Upper lobe of right lung (tissue), 1 donor: ENCODE measurements around the gene NCOR2. TPM values are rescaled to one million over a fixed set of nuclear protein-coding genes. Genes with fewer than 3 reads are reported as not detected.
"Not testable (repeated sequence)": the region's sequence is repeated elsewhere in the genome, so short reads cannot be mapped to it uniquely, and the experiment has no call there.

Experiments used
- ATAC-seq: fragments of 200-7000 bp; cut with Tn5 transposase; one replicate; pipeline ENCODE4 v1.9.1; 2020; ENCODE audit warnings: mild to moderate bottlenecking, moderate library complexity
- DNase-seq: peaks from one replicate; pipeline ENCODE4 v3.0.0-alpha.2; 2020
- H3K27ac ChIP-seq: fragments of 200-600 bp; one replicate; pipeline ENCODE4 v1.8.0; 2022
- H3K27me3 ChIP-seq: fragments of 200-600 bp; one replicate; pipeline ENCODE4 v1.8.0; 2022; ENCODE audit warnings: mild to moderate bottlenecking
- H3K36me3 ChIP-seq: fragments of 200-600 bp; one replicate; pipeline ENCODE4 v1.8.0; 2022
- H3K4me1 ChIP-seq: fragments of 200-600 bp; one replicate; pipeline ENCODE4 v1.8.0; 2022
- H3K4me3 ChIP-seq: fragments of 200-600 bp; one replicate; pipeline ENCODE4 v1.8.0; 2022; ENCODE audit warnings: mild to moderate bottlenecking
- H3K9me3 ChIP-seq: fragments of 200-600 bp; one replicate; pipeline ENCODE4 v1.8.0; 2022
- intact Hi-C: fragments of 100-400 bp; cut with DNase I; formaldehyde crosslinking; loops from one replicate; pipeline ENCODE4 v1.11.0; 2022
- total RNA-seq: library from RNA; stranded (reverse); fragmentation: NEBNext Ultra II Directional; extraction: Animal tissue kit (Norgen Biotek cat#: 25700); gene quantifications from one replicate; pipeline ENCODE4 v1.2.1, GENCODE V29; 2021
- TF ChIP-seq, protein P1 (sequence below): fragments of 200-600 bp; IDR thresholded peaks from one replicate; pipeline ENCODE4 v1.8.0; 2022; ENCODE audit warnings: antibody characterized with exemption
- donor health status: DM: no; HTN: yes; CAD: no; lungs with severe emphysema.

Gene NCOR2
- total RNA-seq, 1 donor from 2014 or later: 336 TPM

DNA sequence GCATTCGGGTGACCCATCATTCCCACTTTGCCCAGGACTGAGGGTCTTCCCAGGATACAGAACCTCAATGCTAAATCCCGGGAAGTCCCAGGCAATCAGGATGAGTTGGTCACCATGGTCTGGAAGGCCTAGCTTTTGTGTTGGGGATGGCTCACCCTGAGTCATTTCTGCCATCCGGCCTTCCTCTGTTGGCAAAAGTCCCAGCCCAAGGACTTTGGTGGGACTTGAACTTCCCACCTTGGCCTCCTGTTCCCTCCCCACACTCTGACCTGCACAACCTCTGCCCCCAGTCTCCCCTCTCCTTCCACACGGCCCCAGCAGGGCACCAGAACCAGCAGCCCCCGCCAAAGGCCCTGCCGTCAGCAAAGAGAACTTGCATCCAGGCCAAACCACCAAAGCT, 24.6 kb upstream of the NCOR2 start:
- TF ChIP-seq, protein P1, sequence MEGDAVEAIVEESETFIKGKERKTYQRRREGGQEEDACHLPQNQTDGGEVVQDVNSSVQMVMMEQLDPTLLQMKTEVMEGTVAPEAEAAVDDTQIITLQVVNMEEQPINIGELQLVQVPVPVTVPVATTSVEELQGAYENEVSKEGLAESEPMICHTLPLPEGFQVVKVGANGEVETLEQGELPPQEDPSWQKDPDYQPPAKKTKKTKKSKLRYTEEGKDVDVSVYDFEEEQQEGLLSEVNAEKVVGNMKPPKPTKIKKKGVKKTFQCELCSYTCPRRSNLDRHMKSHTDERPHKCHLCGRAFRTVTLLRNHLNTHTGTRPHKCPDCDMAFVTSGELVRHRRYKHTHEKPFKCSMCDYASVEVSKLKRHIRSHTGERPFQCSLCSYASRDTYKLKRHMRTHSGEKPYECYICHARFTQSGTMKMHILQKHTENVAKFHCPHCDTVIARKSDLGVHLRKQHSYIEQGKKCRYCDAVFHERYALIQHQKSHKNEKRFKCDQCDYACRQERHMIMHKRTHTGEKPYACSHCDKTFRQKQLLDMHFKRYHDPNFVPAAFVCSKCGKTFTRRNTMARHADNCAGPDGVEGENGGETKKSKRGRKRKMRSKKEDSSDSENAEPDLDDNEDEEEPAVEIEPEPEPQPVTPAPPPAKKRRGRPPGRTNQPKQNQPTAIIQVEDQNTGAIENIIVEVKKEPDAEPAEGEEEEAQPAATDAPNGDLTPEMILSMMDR: no peak
- intact Hi-C loops: no loop called here
- Histone ChIP-seq H3K4me3 (no peak overlapping the region), H3K9me3 (no peaks in the 10 kb centered on the region), H3K27ac (no peak overlapping the region), H3K4me1 (peaks cover 13% of the 10 kb centered on the region), H3K27me3 (no peaks in the 10 kb centered on the region), H3K36me3 (no peaks in the 10 kb centered on the region)
- no peak for ATAC-seq
- no peak for DNase-seq

DNA sequence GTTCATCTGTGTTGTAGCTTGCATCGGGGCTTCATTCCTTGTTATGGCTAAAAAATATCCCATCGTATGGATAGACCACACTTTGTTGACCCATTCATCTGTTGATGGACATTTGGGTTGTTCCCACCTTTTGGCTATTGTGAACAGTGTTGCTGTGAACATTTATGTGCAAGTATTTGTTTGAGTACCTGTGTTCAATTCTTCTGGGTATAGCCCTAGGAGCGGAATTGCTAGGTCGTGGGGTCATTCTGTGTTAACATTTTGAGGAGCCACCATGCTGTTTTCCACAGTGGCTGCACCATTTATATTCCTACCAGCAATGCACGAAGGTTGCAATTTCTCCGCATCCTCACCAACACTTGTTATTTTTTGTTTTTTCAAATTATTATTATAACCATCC, 23.0 kb upstream of the NCOR2 start:
- intact Hi-C loops: no loop called here
- TF ChIP-seq, protein P1: no peak
- Histone ChIP-seq H3K36me3 (no peaks in the 10 kb centered on the region), H3K9me3 (no peaks in the 10 kb centered on the region), H3K4me3 (no peak overlapping the region), H3K27ac (no peak overlapping the region), H3K4me1 (peaks cover 13% of the 10 kb centered on the region), H3K27me3 (no peaks in the 10 kb centered on the region)
- DNase-seq (no peak), ATAC-seq (no peak)

DNA sequence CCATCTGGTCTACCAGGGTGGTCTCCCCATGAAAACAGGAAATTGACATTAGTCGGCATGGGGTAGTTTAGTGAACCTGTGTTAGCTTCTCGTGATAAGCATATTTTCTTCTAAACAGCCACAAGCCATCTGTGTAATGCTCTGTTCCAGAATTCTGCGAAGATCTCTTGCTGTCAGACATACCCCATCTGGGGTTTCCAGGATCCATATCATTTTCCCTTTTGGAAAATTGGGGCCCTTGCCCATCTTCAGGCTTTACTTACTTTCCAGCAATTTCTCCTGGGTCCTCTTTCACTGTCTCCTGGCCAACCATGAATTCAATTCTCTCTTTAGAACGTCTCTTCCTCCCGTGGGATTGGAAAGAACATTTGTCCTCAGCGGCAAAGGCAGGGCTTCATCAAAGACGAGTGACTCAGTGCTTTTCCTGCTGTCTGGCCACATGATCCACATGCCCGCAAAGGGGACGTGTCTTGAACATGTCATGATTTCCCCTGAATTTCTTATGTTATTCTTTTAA, 21.4 kb upstream of the NCOR2 start:
- ATAC-seq (peak; percentile 64), DNase-seq (no peak)
- Histone ChIP-seq H3K4me1 (peaks cover 13% of the 10 kb centered on the region), H3K27me3 (no peaks in the 10 kb centered on the region), H3K9me3 (no peaks in the 10 kb centered on the region), H3K36me3 (no peaks in the 10 kb centered on the region), H3K27ac (peak overlapping the region; percentile 17), H3K4me3 (no peak overlapping the region)
- TF ChIP-seq, protein P1: no peak
- intact Hi-C loops: no loop called here

DNA sequence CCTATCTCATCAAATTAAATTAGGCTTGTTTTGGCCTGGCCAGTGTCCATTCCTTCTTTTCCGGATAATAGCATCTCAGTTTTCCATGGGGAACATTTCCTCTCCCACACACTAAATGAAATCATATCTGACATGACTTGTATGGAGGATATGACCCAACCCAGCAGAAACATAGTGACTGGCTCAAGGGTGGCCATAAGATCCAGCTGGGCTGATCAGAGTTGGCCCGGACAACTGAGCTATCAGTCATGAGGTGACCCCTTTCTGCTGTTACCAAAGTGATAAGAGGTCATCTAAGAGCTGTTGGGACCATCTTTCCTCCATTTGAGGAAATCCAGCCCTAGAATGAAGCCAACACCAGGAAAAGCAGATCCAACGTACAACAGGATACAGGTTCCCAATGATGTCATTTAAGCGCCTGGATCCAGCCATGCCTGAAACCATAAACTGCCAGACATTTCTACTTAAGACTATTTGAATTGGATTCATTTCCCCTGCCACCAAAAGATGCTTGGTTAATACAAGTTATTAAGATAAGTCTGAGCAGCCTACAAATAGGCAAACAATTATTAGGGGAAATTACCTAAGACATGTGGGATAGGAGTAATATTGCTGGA, 20.7 kb upstream of the NCOR2 start:
- intact Hi-C loops: no loop called here
- DNase-seq (no peak), ATAC-seq (no peak)

DNA sequence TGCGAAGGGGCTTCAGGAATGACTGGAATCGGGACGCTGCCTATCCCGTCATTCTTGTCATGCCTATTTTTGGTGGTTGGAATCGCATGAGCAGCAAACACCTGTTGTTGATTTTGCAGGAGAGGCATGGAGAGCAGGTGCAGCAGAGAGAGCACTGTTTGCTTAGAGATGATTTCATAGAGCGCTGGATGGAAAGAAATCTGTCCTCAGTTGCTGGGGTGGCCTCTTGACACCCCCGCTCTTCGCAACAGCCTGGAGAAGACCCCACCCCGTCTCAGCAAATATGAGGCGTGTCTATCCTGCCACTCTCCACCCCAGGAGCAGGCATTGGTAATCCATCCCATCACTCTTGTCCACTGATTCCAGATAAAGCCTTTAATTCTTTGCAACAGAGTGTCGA, 19.3 kb upstream of the NCOR2 start:
- H3K27ac ChIP-seq: peak overlapping the region; percentile 30
- ATAC-seq: peak; percentile 76

More for the DNA sequence above, 20.7 kb upstream of the NCOR2 start:
- no peaks in the 10 kb centered on the region for H3K36me3 ChIP-seq
- H3K4me1 ChIP-seq: peaks cover 13% of the 10 kb centered on the region
- peak overlapping the region; percentile 17 for H3K27ac ChIP-seq
- no peaks in the 10 kb centered on the region for H3K27me3 ChIP-seq
- no peaks in the 10 kb centered on the region for H3K9me3 ChIP-seq
- H3K4me3 ChIP-seq: no peak overlapping the region
- TF ChIP-seq, protein P1: no peak

DNA sequence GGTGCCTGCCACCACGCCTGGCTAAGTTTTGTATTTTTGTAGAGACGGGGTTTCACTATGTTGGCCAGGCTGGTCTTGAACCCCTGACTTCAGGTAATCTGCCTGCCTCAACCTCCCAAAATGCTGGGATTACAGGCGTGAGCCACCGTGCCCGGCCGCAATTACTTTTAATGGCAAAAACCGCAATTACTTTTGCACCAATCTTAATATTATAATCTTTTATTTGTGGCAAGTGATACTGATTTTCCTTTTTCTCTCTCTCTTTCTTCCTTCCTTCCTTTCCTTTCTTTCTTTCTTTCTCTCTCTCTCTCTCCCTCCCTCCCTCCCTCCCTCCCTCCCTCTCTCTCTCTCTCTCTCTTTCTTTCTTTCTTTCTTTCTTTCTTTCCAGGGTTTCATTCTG, 17.1 kb upstream of the NCOR2 start:
- H3K27ac ChIP-seq, H3K4me3 ChIP-seq, H3K27me3 ChIP-seq, H3K36me3 ChIP-seq, H3K4me1 ChIP-seq, H3K9me3 ChIP-seq, DNase-seq, ATAC-seq, intact Hi-C loops: not testable (repeated sequence)

More for the DNA sequence above, 19.3 kb upstream of the NCOR2 start:
- no peak overlapping the region for H3K4me3 ChIP-seq
- no peaks in the 10 kb centered on the region for H3K9me3 ChIP-seq
- TF ChIP-seq, protein P1: no peak
- intact Hi-C loops: no loop called here
- H3K27me3 ChIP-seq: no peaks in the 10 kb centered on the region
- H3K36me3 ChIP-seq: no peaks in the 10 kb centered on the region
- peaks cover 8% of the 10 kb centered on the region for H3K4me1 ChIP-seq
- no peak for DNase-seq
